Activated CD8-positive, alpha-beta memory T cell treated with anti-CD3 and anti-CD28 coated beads, Interleukin-2, amount 10 ng/mL, durations not matched to agents 7 days and 5 days (primary cell): Measurements from ENCODE around the gene DNAH10. TPM values are rescaled to one million over a fixed set of nuclear protein-coding genes. Genes with fewer than 3 reads are reported as not detected.
A peak's percentile ranks its signal among the peaks of the same experiment; 100 is the strongest.

ENCODE experiments used
- ATAC-seq: fragments of 150-1000 bp; cut with Tn5 transposase; one replicate; pipeline ENCODE4 v1.10.0; 2021; ENCODE audit warnings: moderate library complexity
- CTCF ChIA-PET: fragments of 350-600 bp; sonication (Branson Sonifier 250); formaldehyde crosslinking; loops from one replicate; lab custom pipeline; 2021; ENCODE audit warnings: antibody characterized with exemption; lab: Charles Lee
- DNase-seq: peaks from one replicate; pipeline ENCODE4 v3.0.0-alpha.2; 2020
- H3K27ac Mint-ChIP-seq: one replicate; pipeline ENCODE4 v1.8.0; 2021; ENCODE audit warnings: mild to moderate bottlenecking, mixed read lengths
- H3K27me3 Mint-ChIP-seq: one replicate; pipeline ENCODE4 v1.8.0; 2021; ENCODE audit warnings: mixed read lengths
- H3K36me3 Mint-ChIP-seq: one replicate; pipeline ENCODE4 v1.8.0; 2021; ENCODE audit warnings: mild to moderate bottlenecking, mixed read lengths
- H3K4me1 Mint-ChIP-seq: one replicate; pipeline ENCODE4 v1.8.0; 2021; ENCODE audit warnings: mixed read lengths
- H3K4me3 Mint-ChIP-seq: one replicate; pipeline ENCODE4 v1.8.0; 2021; ENCODE audit warnings: mild to moderate bottlenecking, moderate library complexity, mixed read lengths
- H3K9me3 Mint-ChIP-seq: one replicate; pipeline ENCODE4 v1.8.0; 2022; ENCODE audit warnings: low read depth, mixed read lengths
- total RNA-seq, 2 experiments: library from RNA; stranded (reverse); gene quantifications; one replicate each; pipeline ENCODE4 v1.2.3, GENCODE V29; 2021

Gene DNAH10
- total RNA-seq, 2 experiments from 2014 or later: 0.05 to 0.76 TPM

GRCh38 chr12:123727878-123728277 is 34.2 kb upstream of the DNAH10 start:
- Mint-ChIP-seq H3K27ac (peak overlapping the region; percentile 21), H3K4me3 (no peak overlapping the region)

GRCh38 chr12:123731596-123731995 is 30.5 kb upstream of the DNAH10 start:
- ATAC-seq (no peak), DNase-seq (no peak)
- Mint-ChIP-seq H3K36me3 (peaks cover 69% of the 10 kb centered on the region), H3K4me1 (peaks cover 26% of the 10 kb centered on the region), H3K27ac (peak overlapping the region; percentile 18), H3K27me3 (no peaks in the 10 kb centered on the region), H3K9me3 (no peaks in the 10 kb centered on the region), H3K4me3 (no peak overlapping the region)
- CTCF ChIA-PET: no interaction called here

More at GRCh38 chr12:123727878-123728277, 34.2 kb upstream of the DNAH10 start:
- ATAC-seq (no peak), DNase-seq (no peak)
- no peaks in the 10 kb centered on the region for H3K9me3 Mint-ChIP-seq
- H3K27me3 Mint-ChIP-seq: no peaks in the 10 kb centered on the region
- peaks cover 48% of the 10 kb centered on the region for H3K4me1 Mint-ChIP-seq
- H3K36me3 Mint-ChIP-seq: peaks cover 66% of the 10 kb centered on the region
- CTCF ChIA-PET: interaction anchor here (4.6 kb wide), 1 partner anchor 16 kb away, joined by 17 read pairs; the partner anchor contains the start of gene ATP6V0A2

- ATAC-seq (no peak), DNase-seq (no peak)
- no peaks in the 10 kb centered on the region for H3K27me3 Mint-ChIP-seq
- peaks cover 69% of the 10 kb centered on the region for H3K36me3 Mint-ChIP-seq
- H3K9me3 Mint-ChIP-seq: no peaks in the 10 kb centered on the region
- CTCF ChIA-PET: no interaction called here
- peak overlapping the region; percentile 60 for H3K27ac Mint-ChIP-seq
- no peak overlapping the region for H3K4me3 Mint-ChIP-seq
- H3K4me1 Mint-ChIP-seq: peaks cover 26% of the 10 kb centered on the region
Measured at GRCh38 chr12:123732251-123732650, 29.9 kb upstream of the DNAH10 start.

- CTCF ChIA-PET: interaction anchor here (0.8 kb wide), 1 partner anchor 18 kb away, joined by 3 read pairs; no protein-coding TSS in a partner anchor
- H3K4me1 Mint-ChIP-seq: peaks cover 28% of the 10 kb centered on the region
- H3K27ac Mint-ChIP-seq: no peak overlapping the region
- no peaks in the 10 kb centered on the region for H3K27me3 Mint-ChIP-seq
- H3K9me3 Mint-ChIP-seq: no peaks in the 10 kb centered on the region
- no peak overlapping the region for H3K4me3 Mint-ChIP-seq
- no peak for DNase-seq
- peaks cover 69% of the 10 kb centered on the region for H3K36me3 Mint-ChIP-seq
- no peak for ATAC-seq
Measured at GRCh38 chr12:123733229-123733628, 28.9 kb upstream of the DNAH10 start.

- ATAC-seq (no peak), DNase-seq (no peak)
- H3K27ac Mint-ChIP-seq: no peak overlapping the region
- CTCF ChIA-PET: interaction anchor here (1.1 kb wide), 1 partner anchor 20 kb away, joined by 3 read pairs; no protein-coding TSS in a partner anchor
- no peak overlapping the region for H3K4me3 Mint-ChIP-seq
- no peaks in the 10 kb centered on the region for H3K27me3 Mint-ChIP-seq
- no peaks in the 10 kb centered on the region for H3K9me3 Mint-ChIP-seq
- H3K4me1 Mint-ChIP-seq: peaks cover 33% of the 10 kb centered on the region
- peaks cover 67% of the 10 kb centered on the region for H3K36me3 Mint-ChIP-seq
Measured at GRCh38 chr12:123734268-123734667, 27.8 kb upstream of the DNAH10 start.

- no peaks in the 10 kb centered on the region for H3K27me3 Mint-ChIP-seq
- H3K4me1 Mint-ChIP-seq: peaks cover 46% of the 10 kb centered on the region
- DNase-seq (peak; percentile 85), ATAC-seq (peak; percentile 91)
- H3K36me3 Mint-ChIP-seq: peaks cover 65% of the 10 kb centered on the region
- CTCF ChIA-PET: interaction anchor here (0.7 to 1.3 kb wide), 2 partner anchors 17 to 18 kb away, joined by 3 to 4 read pairs; no protein-coding TSS in a partner anchor
- H3K27ac Mint-ChIP-seq: peak overlapping the region; percentile 97
- H3K4me3 Mint-ChIP-seq: peak overlapping the region; percentile 69
- H3K9me3 Mint-ChIP-seq: no peaks in the 10 kb centered on the region
Measured at GRCh38 chr12:123741937-123742572, 20.0 kb upstream of the DNAH10 start.

GRCh38 chr12:123743002-123743401 is 19.1 kb upstream of the DNAH10 start:
- H3K27me3 Mint-ChIP-seq: no peaks in the 10 kb centered on the region
- H3K4me1 Mint-ChIP-seq: peaks cover 40% of the 10 kb centered on the region
- peaks cover 62% of the 10 kb centered on the region for H3K36me3 Mint-ChIP-seq
- peak overlapping the region; percentile 97 for H3K27ac Mint-ChIP-seq
- H3K9me3 Mint-ChIP-seq: no peaks in the 10 kb centered on the region
- DNase-seq (no peak), ATAC-seq (no peak)
- CTCF ChIA-PET: no interaction called here
- H3K4me3 Mint-ChIP-seq: peak overlapping the region; percentile 42

- Mint-ChIP-seq H3K27ac (no peak overlapping the region), H3K4me3 (no peak overlapping the region), H3K4me1 (peaks cover 34% of the 10 kb centered on the region), H3K9me3 (no peaks in the 10 kb centered on the region), H3K27me3 (no peaks in the 10 kb centered on the region), H3K36me3 (peaks cover 65% of the 10 kb centered on the region)
- DNase-seq (no peak), ATAC-seq (no peak)
- CTCF ChIA-PET: interaction anchor here (0.6 to 0.7 kb wide), 2 partner anchors 21 to 137 kb away, joined by 3 read pairs; no protein-coding TSS in a partner anchor
Measured at GRCh38 chr12:123744836-123745235, 17.3 kb upstream of the DNAH10 start.

GRCh38 chr12:123747309-123747708 is 14.8 kb upstream of the DNAH10 start:
- CTCF ChIA-PET: no interaction called here

GRCh38 chr12:123748161-123748560 is 13.9 kb upstream of the DNAH10 start:
- Mint-ChIP-seq H3K4me3 (no peak overlapping the region), H3K9me3 (no peaks in the 10 kb centered on the region), H3K4me1 (peaks cover 34% of the 10 kb centered on the region), H3K27ac (no peak overlapping the region), H3K27me3 (no peaks in the 10 kb centered on the region), H3K36me3 (peaks cover 50% of the 10 kb centered on the region)
- ATAC-seq (no peak), DNase-seq (no peak)
- CTCF ChIA-PET: no interaction called here

More at GRCh38 chr12:123747309-123747708, 14.8 kb upstream of the DNAH10 start:
- Mint-ChIP-seq H3K36me3 (peaks cover 53% of the 10 kb centered on the region), H3K9me3 (no peaks in the 10 kb centered on the region), H3K27me3 (no peaks in the 10 kb centered on the region), H3K4me3 (no peak overlapping the region), H3K27ac (no peak overlapping the region), H3K4me1 (peaks cover 38% of the 10 kb centered on the region)
- no peak for ATAC-seq
- no peak for DNase-seq

GRCh38 chr12:123748661-123749060 is 13.4 kb upstream of the DNAH10 start:
- no peak overlapping the region for H3K27ac Mint-ChIP-seq
- H3K36me3 Mint-ChIP-seq: peaks cover 50% of the 10 kb centered on the region
- CTCF ChIA-PET: no interaction called here
- H3K4me3 Mint-ChIP-seq: no peak overlapping the region
- no peaks in the 10 kb centered on the region for H3K27me3 Mint-ChIP-seq
- H3K9me3 Mint-ChIP-seq: no peaks in the 10 kb centered on the region
- no peak for DNase-seq
- peaks cover 34% of the 10 kb centered on the region for H3K4me1 Mint-ChIP-seq
- ATAC-seq: no peak

GRCh38 chr12:123749355-123749754 is 12.7 kb upstream of the DNAH10 start:
- CTCF ChIA-PET: interaction anchor here (1.3 kb wide), 1 partner anchor 12 kb away, joined by 5 read pairs; the partner anchor contains the start of gene DNAH10

GRCh38 chr12:123750159-123750656 is 11.9 kb upstream of the DNAH10 start:
- peak overlapping the region; percentile 7 for H3K4me3 Mint-ChIP-seq
- H3K27me3 Mint-ChIP-seq: no peaks in the 10 kb centered on the region
- DNase-seq (no peak), ATAC-seq (no peak)
- H3K4me1 Mint-ChIP-seq: peaks cover 33% of the 10 kb centered on the region
- H3K27ac Mint-ChIP-seq: peak overlapping the region; percentile 55
- H3K9me3 Mint-ChIP-seq: no peaks in the 10 kb centered on the region
- H3K36me3 Mint-ChIP-seq: peaks cover 44% of the 10 kb centered on the region
- CTCF ChIA-PET: interaction anchor here (1.1 to 1.3 kb wide), 2 partner anchors 10 to 12 kb away, joined by 3 to 5 read pairs; partner anchors contain the start of gene DNAH10

More at GRCh38 chr12:123749355-123749754, 12.7 kb upstream of the DNAH10 start:
- Mint-ChIP-seq H3K9me3 (no peaks in the 10 kb centered on the region), H3K27ac (no peak overlapping the region), H3K36me3 (peaks cover 47% of the 10 kb centered on the region), H3K27me3 (no peaks in the 10 kb centered on the region), H3K4me3 (no peak overlapping the region), H3K4me1 (peaks cover 33% of the 10 kb centered on the region)
- ATAC-seq (no peak), DNase-seq (no peak)
